ENCODE data around the gene MEOX2.

MEOX2 gene

DNA sequence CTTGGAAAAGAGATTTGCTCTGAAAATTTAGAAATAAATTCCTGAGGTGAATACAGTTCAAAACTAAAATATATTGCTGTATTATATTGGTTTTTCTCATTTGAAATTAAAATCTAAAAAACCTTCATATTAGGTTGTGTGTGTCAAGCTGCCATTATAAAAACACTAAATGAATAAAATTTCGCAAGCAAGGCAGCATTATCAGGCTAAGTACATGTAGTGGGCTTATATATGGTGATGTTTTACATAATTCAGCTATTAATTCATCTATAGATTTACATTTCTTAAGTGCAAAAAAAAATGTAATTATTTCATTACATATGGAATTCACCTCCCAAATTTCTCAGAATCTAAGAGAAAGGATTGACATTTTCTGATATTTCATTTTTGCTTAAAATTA is 5.3 kb downstream of the MEOX2 start:
- DNase-seq (ENCODE audit: low spot score) = no peak

DNA sequence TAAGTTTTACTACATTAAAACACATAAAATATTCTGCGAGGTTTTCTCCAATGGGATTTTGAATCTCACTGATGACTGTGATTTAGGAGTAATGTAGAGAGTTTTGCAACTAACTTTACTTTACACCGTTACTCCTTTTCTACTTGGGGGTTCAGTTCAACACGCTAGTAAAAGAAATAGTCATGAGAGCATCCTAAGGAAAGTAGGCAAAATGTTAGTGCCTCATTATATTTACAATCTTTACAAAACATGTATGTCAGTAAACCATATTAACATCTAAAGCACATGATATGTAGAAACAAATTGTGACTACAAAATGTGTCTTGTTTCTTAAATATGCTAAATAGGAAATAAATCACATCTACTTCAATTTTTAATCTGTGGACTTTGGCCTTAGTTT is 6.0 kb downstream of the MEOX2 start:
- no peak for DNase-seq (ENCODE audit: low spot score)

DNA sequence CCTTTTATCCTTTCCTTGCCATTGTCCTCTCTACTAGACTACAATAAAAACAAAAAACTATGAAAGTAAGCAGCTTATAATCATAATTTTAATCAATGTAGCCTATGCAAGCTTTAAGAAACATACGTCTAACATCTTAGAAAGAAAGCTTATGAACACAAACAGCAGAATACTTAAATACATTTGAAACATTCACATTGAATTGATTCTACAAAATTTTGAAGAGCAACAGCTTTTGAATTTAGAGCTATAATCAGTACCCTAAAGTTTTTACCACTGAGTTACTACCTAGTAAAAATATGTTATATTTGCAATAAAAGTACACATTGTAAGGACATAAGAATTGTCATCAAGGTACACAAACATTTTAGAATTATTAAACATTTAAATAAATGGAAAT is 7.2 kb downstream of the MEOX2 start:
- DNase-seq (ENCODE audit: low spot score) = no peak

DNA sequence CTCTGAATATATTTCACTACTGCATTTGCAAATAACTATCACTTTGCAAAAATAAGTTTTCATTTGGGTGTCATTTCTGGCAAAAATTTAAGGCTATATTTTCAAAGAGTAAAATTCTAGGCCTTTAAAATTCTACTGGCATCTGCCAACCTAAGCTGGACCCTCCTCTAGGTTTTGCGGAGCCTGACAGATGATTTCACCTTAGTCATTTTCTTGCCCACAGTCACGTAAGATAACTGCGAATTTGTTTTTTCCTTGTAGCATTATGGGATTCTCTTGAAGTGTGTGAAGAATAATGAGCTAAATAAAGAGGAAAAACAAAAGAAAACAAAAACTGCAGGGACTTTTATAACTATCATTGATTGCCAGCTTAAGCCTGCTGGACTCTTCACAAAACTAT is 7.8 kb downstream of the MEOX2 start:
- no peak for DNase-seq (ENCODE audit: low spot score)

DNA sequence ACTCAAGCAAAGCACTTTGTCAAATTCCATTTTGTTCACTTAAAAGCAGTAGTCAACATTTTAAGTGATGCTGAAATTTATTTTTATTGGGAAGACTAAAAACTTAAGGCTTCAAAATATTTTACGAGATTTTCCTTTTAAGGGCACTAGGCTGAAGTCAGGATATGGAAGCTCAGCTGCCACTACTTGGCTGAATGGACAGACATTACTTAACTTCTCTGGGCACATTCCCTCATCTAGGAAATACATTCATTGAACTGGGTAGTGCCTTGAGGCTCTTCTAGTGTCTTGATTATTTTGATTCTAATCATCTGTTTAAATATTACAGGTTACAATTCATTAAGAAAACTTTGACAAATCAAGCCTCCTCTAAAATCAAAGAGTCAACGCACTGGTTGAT is 11.1 kb downstream of the MEOX2 start:
- no peak for DNase-seq (ENCODE audit: low spot score)

DNA sequence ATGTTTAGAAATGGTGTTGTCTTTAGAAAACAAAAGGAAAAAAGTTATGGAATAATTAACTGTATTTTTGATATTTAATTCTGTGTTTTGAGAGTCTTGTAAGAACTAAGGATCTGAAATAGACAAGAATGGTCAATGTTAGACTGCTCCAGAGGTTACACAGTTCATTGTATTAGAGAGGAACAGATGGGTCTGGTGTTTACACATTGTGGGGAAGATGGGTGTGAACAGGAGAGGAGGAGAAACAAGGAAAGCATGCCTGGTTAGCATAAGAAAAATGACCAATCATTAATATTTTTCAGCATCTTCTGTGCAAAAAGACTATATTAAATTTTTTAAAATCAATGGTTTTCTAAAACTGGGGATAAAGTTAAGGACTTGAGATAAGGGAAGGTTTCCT is 11.9 kb downstream of the MEOX2 start:
- no peak for DNase-seq (ENCODE audit: low spot score)

DNA sequence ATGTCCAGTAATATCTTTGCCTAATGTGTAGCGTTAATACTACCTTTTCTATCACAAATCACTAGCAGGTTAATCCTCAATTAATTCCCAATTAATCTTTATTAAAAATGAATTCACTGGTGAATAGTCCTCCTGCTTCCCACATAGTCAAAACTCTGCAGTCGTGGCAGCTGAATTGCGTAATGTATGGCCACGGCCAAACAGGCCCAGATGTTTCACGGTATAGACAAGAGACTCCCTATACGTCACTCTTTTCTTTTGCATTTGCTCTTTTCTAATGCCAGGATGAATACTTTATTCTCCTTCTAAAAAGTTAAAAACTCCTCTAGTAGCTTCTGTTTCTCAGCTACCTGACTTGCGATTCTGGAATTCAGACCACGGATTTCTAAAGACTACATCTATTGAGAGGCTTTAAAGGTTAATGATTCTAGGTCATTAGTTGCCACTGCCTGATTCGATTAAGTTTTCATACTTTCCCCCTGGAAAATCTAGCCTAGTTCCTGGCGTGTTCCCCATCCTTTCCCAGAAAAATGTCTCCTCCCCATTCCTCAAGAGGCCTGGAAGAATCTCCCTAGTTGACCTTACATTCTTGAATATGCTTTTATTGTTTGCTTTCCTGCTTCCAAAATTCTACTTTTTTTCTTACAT is 16.9 kb downstream of the MEOX2 start:
- no peak for DNase-seq (ENCODE audit: low spot score)

DNA sequence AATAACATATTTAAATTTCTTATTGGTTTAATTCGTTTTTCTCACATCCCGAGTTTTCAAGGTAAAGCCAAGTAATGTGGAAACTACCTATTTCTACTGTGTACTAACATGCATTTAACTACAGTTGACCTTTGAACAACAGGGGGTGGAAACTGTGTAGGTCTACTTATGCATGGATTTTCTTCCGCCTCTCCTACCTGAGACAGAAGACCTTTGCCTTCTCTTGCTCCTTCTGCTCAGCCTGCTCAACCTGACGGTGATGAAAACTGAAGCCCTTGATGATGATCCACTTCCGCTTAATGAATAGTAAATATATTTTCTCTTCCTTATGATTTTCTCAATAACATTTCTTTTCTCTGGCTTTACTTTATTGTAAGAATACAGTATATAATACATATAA is 18.5 kb downstream of the MEOX2 start:
- no peak for DNase-seq (ENCODE audit: low spot score)

DNA sequence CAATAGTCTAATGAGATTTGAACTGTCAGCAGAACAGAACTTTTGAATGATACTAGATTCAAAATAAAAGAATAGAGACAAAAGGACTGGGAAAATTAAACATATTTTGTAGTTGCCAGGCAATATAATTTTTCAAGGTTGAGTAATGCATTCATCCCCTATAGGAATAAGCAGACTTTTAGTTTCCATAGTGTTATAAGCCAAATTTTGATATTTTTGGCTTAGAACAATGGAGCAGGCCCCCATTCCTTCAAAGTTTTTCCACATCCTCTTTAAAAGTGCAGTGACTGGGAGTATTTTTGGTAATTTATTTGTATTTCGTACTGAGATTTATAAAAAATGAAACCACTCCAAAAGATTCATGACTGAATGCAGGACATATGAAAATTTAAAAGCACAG is 24.0 kb downstream of the MEOX2 start:
- DNase-seq (ENCODE audit: low spot score) = no peak

DNA sequence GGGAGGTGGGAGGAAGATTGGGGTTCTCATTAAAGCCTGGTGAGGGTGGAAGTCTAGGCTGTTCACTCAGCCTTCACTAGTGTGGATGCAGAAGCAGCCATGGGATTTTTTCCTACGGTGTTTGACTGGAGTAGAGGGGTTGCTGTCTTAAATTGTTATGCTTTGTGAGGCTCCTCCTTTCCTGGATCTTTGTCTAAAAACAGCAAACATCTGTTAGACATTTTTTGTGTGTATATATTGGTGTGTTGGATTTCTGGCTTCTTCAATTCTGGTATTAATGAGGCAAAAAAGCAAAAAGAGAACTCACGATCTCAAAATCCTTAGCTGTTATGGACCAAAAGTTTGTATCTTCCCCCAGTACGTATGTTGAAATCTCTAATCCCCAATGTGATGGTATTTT is 28.2 kb downstream of the MEOX2 start:
- DNase-seq (ENCODE audit: low spot score) = no peak

DNA sequence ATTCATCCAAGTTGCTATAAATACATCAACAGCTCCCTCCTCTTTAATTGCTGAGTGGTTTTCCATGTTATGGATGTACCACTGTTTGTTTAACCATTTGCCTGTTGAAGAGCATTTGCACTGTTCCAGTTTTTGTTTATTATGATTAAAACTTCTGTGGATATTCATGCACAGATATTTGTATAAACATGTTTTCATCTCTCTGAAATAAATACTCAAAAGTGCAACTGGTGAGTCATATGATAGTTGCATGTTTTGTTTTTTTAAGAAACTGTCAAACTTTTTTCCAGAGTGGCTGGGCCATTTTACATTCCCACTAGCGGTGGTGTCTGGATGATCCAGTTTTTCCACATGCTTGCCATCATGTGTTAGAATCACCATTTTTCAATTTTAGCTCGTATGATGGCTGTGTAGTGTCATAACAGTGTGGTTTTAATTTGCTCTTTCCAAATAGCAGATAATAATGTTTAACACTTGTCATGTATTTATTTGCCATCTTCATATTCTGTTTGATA is 33.6 kb downstream of the MEOX2 start:
- no peak for DNase-seq (ENCODE audit: low spot score)

DNA sequence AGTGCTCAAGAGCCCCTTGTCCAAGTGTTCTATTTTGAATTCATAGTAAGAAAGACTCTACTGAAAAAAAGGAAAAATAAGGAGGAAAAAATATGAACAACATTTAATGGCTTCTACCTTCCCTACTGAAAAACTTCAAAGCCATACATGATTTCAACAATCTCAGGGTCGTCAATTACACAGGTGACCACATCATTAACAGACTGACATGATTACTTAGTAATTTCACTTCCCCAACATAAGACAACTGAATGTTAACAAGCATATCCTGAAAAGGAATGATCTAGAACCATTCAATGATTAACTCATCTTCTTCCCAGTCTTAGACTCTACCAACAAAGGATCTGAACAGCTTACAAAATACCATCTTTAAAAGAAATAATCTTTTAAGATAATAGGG is 34.8 kb downstream of the MEOX2 start:
- DNase-seq (ENCODE audit: low spot score) = no peak

DNA sequence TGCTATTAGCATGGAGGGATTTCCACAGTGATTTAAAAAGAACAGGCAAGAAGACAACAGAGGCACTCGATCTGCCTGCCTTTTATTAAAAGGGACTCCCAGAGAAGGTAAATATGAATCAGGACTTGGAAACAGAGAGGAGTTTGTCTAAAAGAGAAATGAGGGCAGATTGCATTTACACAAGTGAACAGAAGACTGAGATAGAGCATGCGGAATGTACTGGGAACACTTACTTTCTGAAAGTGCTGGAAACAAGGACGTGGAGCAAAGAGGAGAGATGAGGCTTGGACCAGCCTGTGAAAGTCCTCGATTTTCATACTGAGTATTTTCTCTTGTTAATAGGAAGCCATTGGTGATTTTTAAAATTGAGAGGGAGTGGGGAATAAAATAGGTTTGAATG is 35.7 kb downstream of the MEOX2 start:
- no peak for DNase-seq (ENCODE audit: low spot score)

DNA sequence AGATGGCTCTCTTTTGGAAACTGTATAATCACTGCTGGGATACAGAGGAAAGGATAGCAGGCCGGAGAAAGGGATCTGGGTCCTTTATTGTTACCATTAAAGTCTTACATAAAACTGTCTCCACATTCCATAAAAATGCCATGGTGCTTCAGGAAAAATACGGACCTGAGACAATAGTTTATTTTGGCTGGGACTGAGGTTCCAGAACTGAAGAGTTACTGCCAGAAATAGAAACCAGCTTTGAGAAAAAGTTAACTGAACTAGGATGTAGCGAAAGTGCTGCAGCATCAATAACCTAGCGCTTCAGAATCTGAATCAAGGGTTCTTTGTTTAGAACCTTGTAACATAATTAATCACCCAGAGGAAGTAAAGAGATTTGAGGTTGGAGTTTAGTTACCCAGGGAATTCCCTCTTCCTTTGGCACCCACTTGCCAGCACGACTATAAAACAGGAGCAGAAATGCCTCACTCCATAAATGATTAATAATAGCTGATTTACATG is 38.0 kb downstream of the MEOX2 start:
- no peak for DNase-seq (ENCODE audit: low spot score)

DNA sequence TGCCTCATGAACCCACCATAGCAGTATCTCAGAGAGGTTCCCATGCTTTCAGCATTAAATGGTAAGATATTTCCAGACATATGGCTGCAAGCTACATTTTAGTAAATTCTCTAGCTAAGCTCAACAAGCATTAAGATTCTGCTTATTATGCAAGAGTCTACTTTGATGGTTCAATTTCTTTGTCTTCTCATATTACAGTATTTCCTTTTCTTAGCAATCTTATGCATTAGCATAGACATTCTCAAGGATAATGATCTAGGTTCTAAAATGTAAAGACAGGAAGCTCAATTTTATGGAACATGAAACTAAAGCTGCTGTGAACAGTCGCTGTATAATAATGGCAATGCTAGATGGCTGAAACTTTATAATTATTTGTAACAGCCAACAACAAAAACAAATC is 39.2 kb downstream of the MEOX2 start:
- no peak for DNase-seq (ENCODE audit: low spot score)

DNA sequence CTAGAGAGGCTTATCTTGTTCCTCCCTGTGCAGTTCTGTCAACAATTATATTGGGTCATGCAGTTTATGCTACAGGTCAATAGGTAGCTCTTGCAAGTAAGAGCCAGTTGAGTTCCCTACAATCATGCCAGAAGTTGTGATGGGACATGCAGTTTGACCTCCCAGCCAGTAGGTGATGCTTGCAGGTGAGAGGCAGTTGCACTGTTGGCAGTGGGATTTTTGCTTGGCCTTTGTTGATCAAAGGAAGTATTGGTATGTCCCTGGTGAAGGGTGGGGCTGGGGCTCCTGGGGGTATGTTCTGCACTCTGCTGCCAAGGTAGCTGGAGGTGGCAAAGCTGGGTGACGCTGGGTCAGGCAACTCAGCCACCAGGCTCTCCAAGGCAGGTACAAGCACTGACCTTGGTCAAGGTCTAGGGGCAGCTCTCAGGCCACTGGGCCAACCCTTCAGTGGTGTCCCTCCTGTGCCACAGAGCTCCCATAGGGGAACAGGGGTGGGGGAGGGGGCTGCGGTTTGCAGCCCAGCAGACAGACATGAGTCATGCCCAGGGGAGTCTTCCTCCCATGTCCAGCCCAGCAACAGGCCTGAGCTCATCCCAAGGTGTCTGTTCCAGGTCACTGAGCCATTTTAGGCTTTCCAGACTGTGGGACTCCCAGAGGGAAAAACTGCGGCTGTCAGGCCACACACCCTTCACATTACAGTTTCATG is 43.3 kb downstream of the MEOX2 start:
- DNase-seq (ENCODE audit: low spot score) = no peak

DNA sequence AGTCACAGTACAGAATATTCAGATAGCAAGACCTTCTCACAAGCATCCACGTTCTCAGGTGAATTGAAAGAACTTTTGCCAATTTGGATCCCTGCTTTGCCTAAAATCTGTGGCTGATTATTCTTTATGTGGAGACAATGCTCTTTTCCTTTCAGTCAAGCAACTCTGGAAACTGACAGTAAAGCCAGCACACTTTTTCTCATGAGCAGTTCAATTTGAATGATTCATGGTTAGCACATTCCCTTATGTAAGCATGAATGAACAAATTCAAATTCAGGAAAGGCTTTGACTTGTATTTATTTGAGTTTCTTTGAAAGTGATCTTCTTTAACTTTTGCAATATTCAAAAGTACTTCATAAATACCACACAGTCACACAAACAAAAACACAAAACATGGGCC is 57.6 kb downstream of the MEOX2 start:
- no peak for DNase-seq (ENCODE audit: low spot score)

DNA sequence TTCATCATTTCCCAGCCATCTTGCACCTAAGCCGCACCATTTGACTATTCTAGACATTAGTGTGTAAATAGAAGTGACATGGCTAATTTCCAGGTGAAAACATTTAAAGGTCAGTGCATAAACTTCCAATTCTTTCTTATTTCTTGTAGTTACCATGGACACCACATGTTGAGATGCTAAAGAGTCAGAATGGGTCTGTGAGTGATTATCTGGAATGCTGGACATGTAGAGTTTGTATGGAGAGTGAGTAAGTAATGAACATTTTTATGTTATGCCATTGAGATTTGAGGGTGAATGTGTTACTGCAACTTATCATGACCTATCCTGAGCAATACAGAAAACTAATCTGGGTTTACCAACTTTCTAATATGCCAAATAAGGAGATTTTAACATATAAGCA is 60.4 kb downstream of the MEOX2 start:
- no peak for DNase-seq (ENCODE audit: low spot score)

DNA sequence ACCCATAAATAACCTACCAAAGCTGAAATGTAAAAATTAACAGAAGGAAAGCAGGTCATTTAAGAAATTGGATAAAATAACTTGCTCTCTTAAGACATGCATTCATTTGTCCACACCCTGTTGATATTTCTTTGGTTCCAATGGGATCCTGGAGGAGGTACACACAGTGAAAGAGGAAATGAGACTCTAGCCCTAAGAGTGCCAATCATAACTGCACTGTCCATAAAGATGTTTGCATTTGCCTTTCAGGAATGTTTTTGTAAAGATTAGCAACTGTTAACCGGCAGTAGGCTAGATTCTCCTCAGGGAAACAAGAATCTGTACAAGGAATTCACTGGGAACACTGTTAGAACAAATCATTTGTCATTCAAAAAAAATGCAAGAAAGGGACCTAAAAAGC is 61.0 kb downstream of the MEOX2 start:
- no peak for DNase-seq (ENCODE audit: low spot score)

DNA sequence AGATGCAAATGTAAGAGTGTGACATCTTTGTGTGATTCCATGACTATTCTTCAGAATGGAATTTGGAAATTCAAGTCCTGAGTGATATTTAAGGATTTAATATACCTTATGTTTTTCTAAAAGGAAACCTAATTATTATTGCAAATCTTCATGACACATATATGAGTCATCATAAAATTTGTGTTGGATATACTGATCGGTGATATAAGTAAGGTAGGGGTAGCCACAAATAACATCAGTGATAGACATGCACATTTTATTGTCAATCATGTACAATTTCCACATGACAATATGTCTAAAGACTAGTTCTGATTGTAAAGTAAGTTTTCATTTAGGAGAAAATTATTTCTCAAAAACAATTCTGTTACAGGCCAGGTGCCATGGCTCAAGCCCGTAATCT is 65.0 kb downstream of the MEOX2 start:
- DNase-seq (ENCODE audit: low spot score) = no peak

DNA sequence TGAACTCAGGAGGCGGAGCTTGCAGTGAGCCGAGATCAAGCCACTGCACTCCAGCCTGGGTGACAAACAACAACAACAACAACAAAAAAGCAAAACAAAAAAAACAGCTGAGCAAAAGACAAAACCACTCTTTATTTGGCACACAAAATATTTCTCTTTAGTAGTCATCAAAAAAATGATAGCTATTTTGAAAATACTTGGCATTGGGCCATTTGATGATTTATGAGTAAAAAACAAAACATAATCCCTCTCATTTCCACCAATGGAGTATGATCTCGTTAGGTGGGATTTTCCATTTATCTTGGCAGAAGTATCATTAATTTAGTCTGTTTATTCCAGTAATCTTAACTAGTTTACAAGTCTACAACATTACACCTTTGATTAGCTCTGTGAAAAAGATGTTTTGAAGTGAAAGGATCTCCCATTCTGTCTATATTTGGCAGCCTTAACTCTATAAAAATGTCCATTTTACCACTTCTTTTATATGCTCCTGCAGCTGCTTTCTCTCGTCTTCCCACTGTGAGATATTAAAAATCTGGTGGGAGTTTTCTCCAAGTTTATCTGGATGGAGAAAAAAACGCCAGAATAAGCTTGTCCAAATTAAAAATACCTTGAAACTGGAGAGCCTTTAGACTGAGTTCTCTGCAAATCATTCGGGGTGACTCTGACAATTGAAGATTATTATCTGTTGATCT is 65.8 kb downstream of the MEOX2 start:
- no peak for DNase-seq (ENCODE audit: low spot score)

DNA sequence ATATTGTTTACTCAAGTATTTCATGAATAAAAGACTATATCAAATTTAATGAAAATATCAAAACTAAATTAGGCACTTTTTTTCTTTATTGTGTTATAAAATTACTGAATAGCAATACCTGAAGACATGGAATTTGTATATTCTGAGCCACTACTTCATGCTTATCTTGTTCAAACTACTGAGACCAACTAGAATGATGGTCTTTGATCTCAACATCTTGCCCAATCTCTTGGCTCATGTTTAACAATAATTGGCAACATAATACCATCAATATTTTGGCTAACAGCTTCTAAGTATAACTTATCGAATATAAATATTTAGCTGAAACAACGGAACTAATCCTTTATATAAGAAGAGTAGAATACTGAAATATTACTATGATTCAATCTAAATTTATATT is 68.2 kb downstream of the MEOX2 start:
- DNase-seq (ENCODE audit: low spot score) = no peak

DNA sequence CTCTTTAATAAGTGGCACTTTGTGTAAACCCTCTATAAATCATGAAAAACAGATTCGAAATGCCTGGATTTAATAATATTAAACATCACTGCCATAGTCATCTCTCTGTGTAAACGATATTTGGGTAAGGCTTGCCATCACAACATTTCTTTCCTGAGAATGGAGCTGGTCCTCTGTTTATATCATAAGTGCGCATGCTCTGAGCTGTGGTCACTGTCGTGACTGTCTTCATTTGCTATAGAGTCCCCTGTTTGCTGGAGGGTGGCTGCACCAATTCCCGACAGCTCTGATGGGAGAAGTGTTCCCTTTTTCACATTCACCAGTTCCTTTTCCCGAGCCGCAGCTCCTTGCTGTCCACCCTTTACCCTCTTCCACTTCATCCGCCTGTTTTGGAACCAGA is 74.3 kb downstream of the MEOX2 start:
- no peak for DNase-seq (ENCODE audit: low spot score)

Measured in hematopoietic multipotent progenitor cell treated with erythropoietin and hydrocortisone succinate and interleukin-3 and kit ligand, for 15 days (in vitro differentiated cells).